Uterus (tissue), 4 donors: ENCODE measurements around the gene HDAC4. TPM values are rescaled to one million over a fixed set of nuclear protein-coding genes. Genes with fewer than 3 reads are reported as not detected.
A peak's percentile ranks its signal among the peaks of the same experiment; 100 is the strongest.

Experiments used
- DNase-seq, 2 donors: peaks; one replicate each; pipeline ENCODE4 v3.0.0-alpha.2; 2019 to 2020
- H3K27ac ChIP-seq, 2 donors: fragments of 200-600 bp; sonication (generic); 1 replicate in 1 of 2; 2 replicates in 1 of 2; pipeline ENCODE4 v1.5.1; 2016 to 2018
- H3K27me3 ChIP-seq, 2 donors: fragments of 200-600 bp; sonication (generic); one replicate each; pipeline ENCODE4 v1.5.1; 2018 to 2019; ENCODE audit warnings: control low read depth in 1 of 2
- H3K36me3 ChIP-seq, 2 donors: fragments of 200-600 bp; sonication (generic); one replicate each; pipeline ENCODE4 v1.5.1; 2019; ENCODE audit warnings: control low read depth in 1 of 2
- H3K4me1 ChIP-seq, 2 donors: fragments of 200-600 bp; sonication (generic); one replicate each; pipeline ENCODE4 v1.5.1; 2018 to 2019; ENCODE audit warnings: control low read depth in 1 of 2
- H3K4me3 ChIP-seq, 2 donors: fragments of 200-600 bp; sonication (generic); 1 replicate in 1 of 2; 2 replicates in 1 of 2; pipeline ENCODE4 v1.5.1; 2018 to 2019; ENCODE audit warnings: mild to moderate bottlenecking in 1 of 2
- H3K9me3 ChIP-seq, 2 donors: fragments of 200-600 bp; sonication (generic); one replicate each; pipeline ENCODE4 v1.5.1; 2019; ENCODE audit warnings: control low read depth in 1 of 2
- POLR2A ChIP-seq, 2 donors: fragments of 450-650 bp; IDR thresholded peaks; one replicate each; pipeline ENCODE4 v1.6.1; 2016; ENCODE audit warnings: antibody characterized with exemption in 2 of 2, mild to moderate bottlenecking in 1 of 2, moderate library complexity in 1 of 2
- intact Hi-C: fragments of 100-400 bp; cut with DNase I; formaldehyde crosslinking; loops from one replicate; pipeline ENCODE4 v1.15.1; 2023; ENCODE audit warnings: low total_unique reads
- total RNA-seq, 4 donors: library from RNA; depleted of rRNA in 3 of 4; stranded (reverse); fragments of >200 nt in 3 of 4; gene quantifications; one replicate each; pipeline versions ENCODE4 v1.1.0 to v1.2.4, GENCODE V29; 2014 to 2023
- TF ChIP-seq, protein P1 (sequence below), 4 experiments: fragments of 200-600 bp in 2 of 4; fragments of 450-650 bp in 2 of 4; sonication (generic) in 2 of 4; IDR thresholded peaks; one replicate each; pipeline ENCODE4 v1.5.1; 2016 to 2019; ENCODE audit warnings: antibody characterized with exemption in 4 of 4, mild to moderate bottlenecking in 2 of 4, moderate library complexity in 1 of 4
- donor health status: DM: yes; HTN: yes; CAD: no.

The HDAC4 gene
- total RNA-seq, 4 donors from 2014 or later: 42.1 to 91.5 (median 73.4) TPM

DNA sequence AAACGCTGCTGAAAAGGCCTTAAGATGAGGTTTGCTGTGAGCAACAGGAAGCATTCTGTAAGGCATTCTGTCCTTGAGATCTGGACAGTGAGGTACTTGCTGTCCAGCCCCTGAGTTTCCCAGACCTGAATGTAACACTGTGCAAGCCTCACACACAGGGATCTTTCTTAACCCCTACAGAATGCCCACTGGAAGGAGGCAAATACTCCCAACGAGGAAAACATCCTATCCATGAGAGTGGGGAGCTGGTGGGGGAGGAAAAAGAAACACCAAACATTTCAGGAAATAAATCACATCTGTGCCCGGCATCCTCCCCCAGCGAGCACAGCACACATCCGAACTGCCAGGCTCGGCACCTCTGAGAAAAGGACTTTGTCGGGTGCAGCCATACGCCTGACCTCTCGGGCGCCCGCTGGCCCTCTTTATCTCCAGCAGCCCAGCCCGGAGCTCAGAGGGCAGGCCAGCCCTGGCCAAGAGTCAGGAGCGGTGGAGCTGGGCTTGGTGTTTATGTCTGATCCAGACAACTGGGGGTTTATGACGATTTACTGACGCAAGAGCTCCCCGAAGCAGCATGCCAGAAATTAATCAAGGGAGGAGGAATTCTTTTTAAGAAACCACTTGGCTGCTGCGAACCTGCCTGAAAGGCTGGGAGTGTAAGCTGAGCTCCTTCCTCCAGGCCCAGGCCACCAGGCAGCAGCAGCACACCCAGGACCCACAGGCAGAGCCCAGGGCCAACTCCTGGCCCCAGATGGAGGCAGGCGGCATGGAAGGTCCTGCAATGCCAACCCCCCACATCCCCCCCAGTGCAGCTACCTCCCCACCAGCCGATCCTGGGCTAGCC lies 72.2 kb downstream of the HDAC4 start:
- intact Hi-C loops: no loop called here
- Histone ChIP-seq H3K36me3 (no peaks in the 10 kb centered on the region), H3K27ac (peak overlapping the region; percentile 92 to 94), H3K9me3 (no peaks in the 10 kb centered on the region), H3K27me3 (no peaks in the 10 kb centered on the region), H3K4me1 (peaks cover 22 to 25% of the 10 kb centered on the region in 2 donors), H3K4me3 (peak overlapping the region in 1 of 2 donors; percentile 25)
- peak in 1 of 2 donors; percentile 12 for TF ChIP-seq POLR2A (IDR thresholded peaks at IDR 0.05)
- TF ChIP-seq, protein P1, sequence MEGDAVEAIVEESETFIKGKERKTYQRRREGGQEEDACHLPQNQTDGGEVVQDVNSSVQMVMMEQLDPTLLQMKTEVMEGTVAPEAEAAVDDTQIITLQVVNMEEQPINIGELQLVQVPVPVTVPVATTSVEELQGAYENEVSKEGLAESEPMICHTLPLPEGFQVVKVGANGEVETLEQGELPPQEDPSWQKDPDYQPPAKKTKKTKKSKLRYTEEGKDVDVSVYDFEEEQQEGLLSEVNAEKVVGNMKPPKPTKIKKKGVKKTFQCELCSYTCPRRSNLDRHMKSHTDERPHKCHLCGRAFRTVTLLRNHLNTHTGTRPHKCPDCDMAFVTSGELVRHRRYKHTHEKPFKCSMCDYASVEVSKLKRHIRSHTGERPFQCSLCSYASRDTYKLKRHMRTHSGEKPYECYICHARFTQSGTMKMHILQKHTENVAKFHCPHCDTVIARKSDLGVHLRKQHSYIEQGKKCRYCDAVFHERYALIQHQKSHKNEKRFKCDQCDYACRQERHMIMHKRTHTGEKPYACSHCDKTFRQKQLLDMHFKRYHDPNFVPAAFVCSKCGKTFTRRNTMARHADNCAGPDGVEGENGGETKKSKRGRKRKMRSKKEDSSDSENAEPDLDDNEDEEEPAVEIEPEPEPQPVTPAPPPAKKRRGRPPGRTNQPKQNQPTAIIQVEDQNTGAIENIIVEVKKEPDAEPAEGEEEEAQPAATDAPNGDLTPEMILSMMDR (IDR thresholded peaks at IDR 0.05): peak in 1 of 4 experiments; percentile 13
- peak; percentile 87 to 91 for DNase-seq

DNA sequence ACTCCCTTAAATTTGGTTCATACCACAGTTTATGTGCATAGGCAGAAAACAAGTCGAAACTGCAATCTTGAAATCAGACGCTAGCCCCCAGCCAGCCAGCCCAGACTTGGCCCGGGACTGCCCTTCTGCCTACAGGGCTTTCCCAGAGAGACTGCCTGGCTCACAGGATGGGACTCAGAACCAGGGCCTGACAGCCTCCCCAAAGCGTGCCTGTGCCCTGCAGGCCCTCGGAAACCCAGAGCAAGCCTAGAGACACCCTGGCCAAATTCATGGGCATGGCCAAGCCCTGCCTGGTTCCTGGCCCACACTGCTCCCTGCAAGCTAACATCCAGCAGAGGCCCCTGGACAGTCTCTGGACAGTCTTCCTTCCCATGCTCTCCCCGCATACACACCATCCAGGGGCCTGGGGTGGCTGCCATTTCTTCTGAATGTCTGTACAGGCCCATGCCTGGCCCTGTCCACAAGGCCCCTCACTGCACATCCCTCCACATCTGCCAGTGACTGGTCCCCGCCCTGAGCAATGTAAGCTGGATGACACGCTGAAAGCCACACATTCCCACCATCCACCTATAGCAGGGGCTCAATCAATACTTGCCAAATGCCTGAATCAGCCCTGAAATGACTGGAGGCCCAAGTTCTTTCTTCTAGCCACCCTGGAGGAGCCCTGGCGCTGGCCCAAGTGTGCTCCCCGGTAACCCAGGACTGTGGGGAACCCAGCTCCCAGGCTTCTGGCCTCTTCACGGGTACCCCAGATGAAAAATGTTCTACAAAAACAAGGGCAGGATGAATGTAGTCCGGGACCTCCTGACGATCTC lies 73.1 kb downstream of the HDAC4 start:
- Histone ChIP-seq H3K27me3 (no peaks in the 10 kb centered on the region), H3K9me3 (no peaks in the 10 kb centered on the region), H3K27ac (peak overlapping the region; percentile 92 to 94), H3K4me3 (no peak overlapping the region), H3K4me1 (peaks cover 22 to 25% of the 10 kb centered on the region in 2 donors), H3K36me3 (no peaks in the 10 kb centered on the region)
- TF ChIP-seq, protein P1 (IDR thresholded peaks at IDR 0.05): no peak
- no peak for TF ChIP-seq POLR2A (IDR thresholded peaks at IDR 0.05)
- peak in 1 of 2 donors; percentile 50 for DNase-seq
- intact Hi-C loops: no loop called here

DNA sequence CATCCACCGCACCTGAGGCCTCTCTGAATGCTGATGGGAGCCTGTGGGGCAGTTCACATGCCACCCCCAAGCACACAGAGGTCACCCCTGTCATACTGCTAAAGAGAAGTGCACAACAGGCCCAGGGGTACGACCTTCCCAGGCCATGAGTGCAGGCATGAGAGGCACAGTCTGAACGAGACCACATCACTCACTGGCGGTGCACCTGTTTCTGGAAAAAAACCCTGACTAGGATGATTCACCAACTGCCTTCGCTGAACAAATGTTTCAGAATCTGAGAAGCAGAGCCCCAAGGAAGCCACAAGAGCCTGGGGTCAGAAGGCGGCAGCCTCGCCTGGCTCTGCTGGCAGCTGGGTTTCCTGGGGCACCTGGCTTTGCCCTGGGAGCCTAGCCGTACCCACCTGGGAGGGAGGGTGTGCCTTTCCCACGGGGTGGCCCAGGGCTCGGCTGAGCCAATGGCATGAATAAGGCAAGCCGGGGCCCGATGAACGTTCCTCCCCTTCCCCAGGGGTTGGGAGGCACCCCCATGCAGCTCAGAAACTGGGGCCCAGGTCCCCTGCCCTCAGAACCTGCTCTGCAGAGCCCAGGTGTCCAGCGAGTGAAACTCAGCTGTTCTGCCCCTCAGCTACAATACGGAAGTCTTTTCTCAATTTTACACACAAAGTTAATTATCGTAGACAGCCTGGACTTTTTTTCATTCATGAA lies 73.8 kb downstream of the HDAC4 start:
- Histone ChIP-seq H3K36me3 (no peaks in the 10 kb centered on the region), H3K27me3 (no peaks in the 10 kb centered on the region), H3K27ac (peak overlapping the region; percentile 92 to 94), H3K9me3 (no peaks in the 10 kb centered on the region), H3K4me1 (peaks cover 20 to 25% of the 10 kb centered on the region in 2 donors), H3K4me3 (no peak overlapping the region)
- TF ChIP-seq POLR2A (IDR thresholded peaks at IDR 0.05): no peak
- TF ChIP-seq, protein P1 (IDR thresholded peaks at IDR 0.05): no peak
- intact Hi-C loops: no loop called here
- peak in 1 of 2 donors; percentile 24 for DNase-seq

DNA sequence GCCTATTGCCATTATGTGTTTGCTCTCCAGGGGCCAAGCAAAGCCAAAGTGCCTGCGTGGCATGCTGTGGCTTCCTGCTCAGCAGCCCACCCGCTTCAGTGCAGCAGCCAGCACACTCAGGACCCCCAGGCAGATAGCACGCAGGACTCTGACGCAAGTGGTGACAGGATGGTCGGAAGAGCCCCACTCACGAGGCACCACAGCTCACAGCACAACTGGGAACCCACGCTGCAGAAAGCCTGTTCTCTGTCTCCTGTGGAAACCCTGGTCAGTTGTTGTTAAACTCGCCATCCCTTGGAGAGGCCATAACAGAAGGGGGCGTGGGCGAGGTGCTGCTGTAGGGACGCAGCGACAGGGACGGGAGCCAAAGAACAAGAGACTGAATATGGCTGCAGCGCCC lies 76.4 kb downstream of the HDAC4 start:
- peaks cover 10 to 20% of the 10 kb centered on the region in 2 donors for H3K4me1 ChIP-seq
- no peak overlapping the region for H3K4me3 ChIP-seq
- H3K36me3 ChIP-seq: no peaks in the 10 kb centered on the region
- H3K9me3 ChIP-seq: no peaks in the 10 kb centered on the region
- peak in 1 of 2 donors; percentile 13 for DNase-seq
- H3K27ac ChIP-seq: no peak overlapping the region
- intact Hi-C loops: no loop called here
- TF ChIP-seq, protein P1 (IDR thresholded peaks at IDR 0.05): no peak
- no peak for TF ChIP-seq POLR2A (IDR thresholded peaks at IDR 0.05)
- no peaks in the 10 kb centered on the region for H3K27me3 ChIP-seq
